Stimulated activated CD4-positive, alpha-beta T cell treated with anti-CD3 and anti-CD28 coated beads, Interleukin-1b, Interleukin-23, amount 100 ng/mL, for 24 hours (primary cell): Measurements from ENCODE around the gene CFAP20DC.
"Not testable (repeated sequence)": the region's sequence is repeated elsewhere in the genome, so short reads cannot be mapped to it uniquely, and the experiment has no call there.

Experiments used
- DNase-seq, 4 experiments: peaks; one replicate each; pipeline ENCODE4 v3.0.0-alpha.2; 2020; ENCODE audit warnings: low read depth in 4 of 4, low spot score in 1 of 4

CFAP20DC gene

DNA sequence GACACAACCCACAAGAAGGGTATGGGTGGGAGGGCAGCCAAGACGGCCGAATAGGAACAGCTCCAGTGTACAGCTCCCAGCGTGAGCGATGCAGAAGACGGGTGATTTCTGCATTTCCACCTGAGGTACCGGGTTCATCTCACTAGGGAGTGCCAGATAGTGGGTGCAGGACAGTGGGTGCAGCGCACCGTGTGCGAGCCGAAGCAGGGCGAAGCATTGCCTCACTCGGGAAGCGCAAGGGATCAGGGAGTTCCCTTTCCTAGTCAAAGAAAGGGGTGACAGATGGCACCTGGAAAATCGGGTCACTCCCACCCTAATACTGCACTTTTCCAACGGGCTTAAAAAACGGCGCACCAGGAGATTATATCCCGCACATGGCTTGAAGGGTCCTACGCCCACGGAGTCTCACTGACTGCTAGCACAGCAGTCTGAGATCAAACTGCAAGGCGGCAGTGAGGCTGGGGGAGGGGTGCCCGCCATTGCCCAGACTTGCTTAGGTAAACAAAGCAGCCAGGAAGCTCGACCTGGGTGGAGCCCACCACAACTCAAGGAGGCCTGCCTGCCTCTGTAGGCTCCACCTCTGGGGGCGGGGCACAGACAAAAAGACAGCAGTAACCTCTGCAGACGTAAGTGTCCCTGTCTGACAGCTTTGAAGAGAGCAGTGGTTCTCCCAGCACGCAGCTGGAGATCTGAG is 243.1 kb downstream of the CFAP20DC start:
- not testable (repeated sequence) for DNase-seq

DNA sequence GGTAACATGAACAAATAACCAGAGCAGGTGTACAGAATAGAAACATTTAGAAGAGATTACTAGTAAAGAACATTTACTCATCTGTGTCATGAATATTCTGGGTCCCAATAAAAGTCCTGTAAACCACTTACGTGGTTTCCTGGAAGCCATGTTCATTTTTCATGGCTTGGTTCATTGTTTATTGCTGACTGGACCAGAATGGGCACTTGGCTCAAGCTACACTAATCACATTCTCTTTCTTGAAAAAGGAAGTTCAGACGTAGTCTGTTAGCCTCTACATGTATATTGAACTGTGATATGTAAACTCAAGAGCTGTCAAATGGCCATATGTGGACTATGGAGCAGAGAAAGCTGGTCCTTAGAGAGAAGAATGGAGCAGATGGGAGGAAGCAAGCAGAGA is 244.9 kb downstream of the CFAP20DC start:
- DNase-seq: no peak

DNA sequence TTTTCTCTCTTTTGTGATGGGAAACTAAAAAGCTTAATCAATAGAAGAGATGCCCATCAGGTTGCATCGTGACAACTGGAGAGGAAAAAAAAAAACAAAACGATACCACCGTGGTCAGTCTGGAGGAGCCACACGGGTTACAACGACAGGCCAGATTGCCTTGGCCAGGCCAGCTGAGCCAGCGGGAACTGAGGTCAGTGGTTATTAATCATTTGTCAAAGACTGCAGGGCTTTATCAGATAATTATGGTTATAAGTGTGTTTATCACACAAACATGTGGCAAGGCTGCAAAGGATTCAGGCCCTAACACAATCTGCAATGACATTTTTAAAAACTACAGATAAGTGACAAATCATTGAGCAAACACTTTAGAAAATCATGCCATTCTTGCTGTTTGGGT is 248.3 kb downstream of the CFAP20DC start:
- no peak for DNase-seq

DNA sequence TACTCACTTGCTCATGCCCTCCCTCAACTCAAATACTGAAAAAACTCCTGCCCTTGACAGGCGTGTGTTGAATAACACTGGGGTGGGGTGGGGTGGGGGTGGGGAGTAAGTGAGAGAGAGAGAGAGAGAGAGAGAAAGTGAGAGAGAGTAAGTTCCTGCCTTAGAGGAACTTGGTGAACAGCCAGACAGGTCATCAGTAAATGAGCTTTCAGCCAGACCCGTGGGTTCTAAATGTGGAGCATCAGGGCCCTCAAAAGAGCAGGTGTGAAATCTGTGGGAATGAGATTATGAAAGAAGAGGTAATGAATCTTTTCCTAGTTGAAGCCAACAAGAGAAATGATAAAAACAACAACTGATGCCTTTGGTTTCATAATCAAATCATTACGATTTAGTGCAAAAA is 248.9 kb downstream of the CFAP20DC start:
- DNase-seq: no peak

DNA sequence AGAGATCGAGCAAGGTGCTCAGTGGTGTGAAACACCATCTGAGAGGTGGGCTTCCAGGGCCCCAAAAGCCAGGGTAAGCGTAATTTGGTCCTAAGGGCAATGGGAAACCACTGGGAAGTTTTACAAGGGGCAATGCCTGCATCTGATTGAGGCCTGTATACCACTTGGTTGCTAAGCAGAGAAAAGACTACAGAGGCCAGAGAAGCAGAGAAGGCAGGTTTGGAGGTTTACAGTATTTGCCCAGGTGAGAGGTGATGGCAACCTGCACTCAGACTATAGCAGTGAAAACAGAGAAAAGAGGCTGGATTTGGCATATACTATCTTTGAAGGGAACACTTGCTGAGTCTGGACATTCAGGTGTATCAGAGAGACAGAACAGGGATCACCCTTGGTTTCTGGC is 249.8 kb downstream of the CFAP20DC start:
- no peak for DNase-seq

DNA sequence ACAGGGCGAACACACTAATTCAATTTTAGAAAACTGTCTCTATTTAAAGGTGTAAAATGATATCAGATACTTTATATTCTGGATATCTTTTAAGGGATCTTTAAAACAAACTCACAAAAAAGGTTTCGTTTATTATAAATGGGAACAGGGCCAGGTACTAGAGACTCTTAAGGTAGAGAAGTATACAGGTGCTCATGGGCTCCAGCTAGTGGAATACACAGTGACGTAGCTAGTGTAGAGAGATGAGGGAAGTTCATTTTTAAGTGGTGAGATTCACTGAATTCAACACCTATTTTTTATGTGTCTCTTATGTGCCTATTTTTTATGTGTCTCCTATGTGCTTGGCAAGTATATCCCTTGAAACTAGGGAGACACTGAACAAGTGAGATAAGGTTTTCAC is 250.6 kb downstream of the CFAP20DC start:
- no peak for DNase-seq

DNA sequence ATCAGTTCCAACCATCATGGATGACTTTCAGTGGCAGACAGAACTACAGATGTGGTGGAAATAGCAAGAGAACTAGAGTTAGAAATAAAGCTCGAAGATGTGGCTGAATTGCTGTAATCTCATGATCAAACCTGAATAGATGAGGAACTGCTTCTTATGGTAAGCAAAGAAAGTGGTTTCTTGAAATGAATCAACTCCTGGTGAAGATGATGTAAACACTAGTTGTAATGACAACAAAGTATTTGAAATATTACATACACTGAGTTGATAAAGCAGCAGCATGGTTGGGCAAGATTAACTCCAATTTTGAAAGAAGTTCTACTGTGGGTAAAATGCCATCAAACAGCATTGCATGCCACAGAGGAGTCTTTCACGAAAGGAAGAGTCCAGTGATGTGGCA is 251.5 kb downstream of the CFAP20DC start:
- DNase-seq: no peak

DNA sequence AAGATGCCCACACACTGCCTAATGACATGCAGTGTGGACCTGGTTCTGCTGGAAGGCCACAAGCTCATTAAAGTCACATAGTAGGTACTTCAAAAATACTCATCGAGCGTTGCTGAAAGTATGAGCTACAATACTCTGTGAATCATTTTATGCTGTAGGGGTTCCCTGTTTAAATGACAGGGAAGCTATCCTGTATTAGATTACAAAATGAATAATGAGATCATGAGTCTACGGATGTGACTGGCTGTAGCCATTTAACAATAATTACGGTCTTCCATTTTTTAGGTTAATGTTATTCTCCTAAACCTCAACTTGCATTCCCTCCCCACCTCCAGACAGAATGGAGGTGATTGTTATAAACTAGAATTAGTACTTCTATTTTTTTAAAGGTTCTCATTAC is 255.1 kb downstream of the CFAP20DC start:
- no peak for DNase-seq

DNA sequence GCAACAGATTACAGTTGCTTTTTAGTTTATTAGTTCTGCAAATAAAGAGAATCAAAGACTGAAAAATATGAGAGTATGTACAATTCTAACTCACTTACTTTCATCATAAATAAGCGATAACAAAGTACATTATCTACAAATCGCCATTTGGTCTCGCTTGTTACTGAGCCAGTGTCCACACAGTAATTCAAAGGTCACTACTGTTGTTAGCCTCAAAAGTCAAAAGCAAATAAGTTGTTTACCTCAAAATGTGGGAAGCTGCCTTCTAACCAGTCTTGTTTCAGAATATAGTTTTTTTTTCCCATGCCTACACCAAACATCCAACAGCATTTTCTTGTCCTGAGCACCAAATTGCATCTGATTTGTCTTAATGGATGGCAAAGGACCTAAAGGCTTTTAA is 255.9 kb downstream of the CFAP20DC start:
- DNase-seq: no peak

DNA sequence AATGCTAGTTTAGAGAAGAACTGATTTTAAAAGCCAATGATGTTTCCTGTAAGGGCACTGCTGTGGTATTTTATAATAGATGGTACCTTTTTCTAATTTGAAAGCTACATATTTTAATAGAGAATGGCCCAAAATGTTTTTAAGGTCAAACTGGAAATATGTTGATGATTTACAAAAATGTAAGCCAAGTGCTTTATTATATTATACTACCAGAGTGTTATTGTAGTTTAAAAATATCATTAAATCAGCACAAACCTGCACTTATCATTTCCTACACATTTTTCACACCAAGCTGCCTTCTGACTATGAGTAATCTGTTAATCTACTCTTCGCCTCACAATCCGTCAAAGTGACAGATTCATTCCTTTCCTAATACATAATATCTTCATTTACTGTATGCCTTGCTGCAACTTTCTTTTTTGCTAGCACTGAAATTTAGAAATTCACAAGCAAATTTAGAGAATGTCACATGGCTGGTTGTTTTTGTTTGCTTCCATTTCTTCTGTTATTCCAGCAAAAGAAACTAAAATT is 256.8 kb downstream of the CFAP20DC start:
- DNase-seq: no peak

DNA sequence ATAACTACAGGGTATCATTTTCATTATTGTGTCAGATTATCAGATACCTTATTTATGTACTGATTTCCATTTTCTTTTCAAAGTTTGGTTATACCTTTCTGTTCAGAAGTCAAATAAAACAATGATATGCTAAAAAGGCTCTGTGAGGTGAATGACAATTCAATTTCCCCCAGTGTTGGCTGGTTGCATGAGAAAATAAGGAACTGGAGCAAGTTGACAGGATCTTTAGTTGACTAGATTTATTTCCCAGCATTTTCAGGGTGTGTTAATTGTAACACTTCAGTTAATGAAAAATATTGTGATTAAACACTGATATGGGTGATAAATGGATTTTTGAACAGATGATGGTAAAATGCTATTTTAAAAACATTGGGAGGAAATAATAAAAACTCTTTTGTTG is 260.4 kb downstream of the CFAP20DC start:
- DNase-seq: no peak

DNA sequence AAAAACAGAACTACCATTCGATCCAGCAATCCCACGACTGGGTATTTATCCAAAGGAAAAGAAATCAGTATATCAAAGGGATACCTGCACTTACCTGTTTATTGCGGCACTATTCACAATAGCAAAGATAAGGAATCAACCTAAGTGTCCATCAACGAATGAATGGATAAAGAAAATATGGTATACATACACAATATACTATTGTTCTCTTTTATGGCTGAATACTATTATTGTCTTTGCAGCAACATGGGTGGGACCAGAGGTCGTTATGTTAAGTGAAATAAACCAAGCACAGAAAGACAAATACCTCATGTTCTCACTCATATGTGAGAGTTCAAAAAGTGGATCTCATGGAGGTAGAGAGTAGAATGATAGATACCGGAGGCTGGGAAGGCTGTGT is 264.9 kb downstream of the CFAP20DC start:
- DNase-seq: no peak

DNA sequence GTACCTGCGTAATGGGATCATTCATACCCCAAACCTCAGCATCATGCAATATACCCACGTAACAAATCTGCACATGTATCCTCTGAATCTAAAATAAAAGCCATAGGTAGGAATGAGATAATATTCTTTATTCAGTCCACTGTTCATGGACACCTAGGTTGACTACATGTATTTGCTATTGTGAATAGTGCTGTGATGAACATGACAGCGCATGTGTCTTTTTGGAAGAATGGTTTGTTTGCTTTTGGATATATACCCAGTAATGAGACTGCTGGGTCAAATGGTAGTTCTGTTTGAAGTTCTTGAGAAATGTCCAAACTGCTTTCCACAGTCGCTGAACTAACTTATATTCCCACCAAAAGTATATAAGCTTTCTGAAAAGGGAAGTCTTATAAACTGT is 265.4 kb downstream of the CFAP20DC start:
- DNase-seq: no peak

DNA sequence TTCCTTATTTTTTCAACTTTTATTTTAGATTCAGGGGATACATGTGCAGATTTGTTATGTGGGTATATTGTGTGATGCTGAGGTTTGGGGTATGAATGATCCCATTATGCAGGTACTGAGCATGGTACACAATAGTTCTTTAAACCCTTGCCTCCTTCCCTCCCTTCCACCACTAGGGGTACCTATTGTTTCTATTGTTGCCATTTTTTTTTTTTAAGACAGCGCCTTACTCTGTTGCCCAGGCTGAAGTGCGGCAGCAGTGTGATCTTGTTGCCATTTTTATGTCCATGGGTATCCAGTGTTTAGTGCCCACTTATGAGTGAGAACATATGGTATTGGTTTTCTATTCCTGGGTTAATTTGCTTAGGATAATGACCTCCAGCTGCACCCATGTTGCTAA is 266.0 kb downstream of the CFAP20DC start:
- no peak for DNase-seq

DNA sequence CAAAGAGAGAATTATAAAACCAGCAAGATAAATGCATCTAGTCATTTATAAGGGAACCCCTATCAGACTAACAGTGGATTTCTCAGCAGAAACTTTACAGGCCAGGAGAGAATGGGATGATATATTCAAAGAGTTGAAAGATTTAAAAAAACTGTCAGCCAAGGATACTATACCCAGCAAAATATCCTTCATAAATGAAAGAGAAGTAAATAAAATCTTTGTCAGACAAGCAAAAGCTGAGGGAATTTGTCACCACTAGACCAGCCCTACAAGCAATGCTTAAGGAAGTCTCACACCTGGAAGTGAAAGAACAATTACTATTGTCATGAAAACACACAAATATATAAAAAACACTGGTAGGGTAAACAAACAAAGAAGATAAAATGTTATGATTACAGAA is 269.9 kb downstream of the CFAP20DC start:
- no peak for DNase-seq

DNA sequence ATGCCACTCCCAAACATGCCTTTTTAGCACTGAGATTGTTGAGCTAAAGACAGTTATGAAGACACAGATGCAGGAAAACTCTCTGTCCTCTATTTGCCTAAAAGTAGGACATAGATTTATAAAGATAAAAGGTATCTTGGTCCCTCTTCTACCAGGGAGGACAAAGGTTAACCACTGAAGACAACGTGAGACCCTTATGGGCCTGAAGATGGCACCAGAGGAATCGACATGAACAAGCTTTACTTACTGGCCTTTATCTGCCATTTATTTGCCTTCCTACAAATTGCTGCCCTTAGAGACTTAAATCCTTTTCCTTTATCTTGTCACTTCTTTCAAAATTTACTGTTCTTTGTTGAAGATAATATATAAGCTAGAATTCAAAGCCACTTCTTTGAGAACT is 273.6 kb downstream of the CFAP20DC start:
- DNase-seq: no peak

DNA sequence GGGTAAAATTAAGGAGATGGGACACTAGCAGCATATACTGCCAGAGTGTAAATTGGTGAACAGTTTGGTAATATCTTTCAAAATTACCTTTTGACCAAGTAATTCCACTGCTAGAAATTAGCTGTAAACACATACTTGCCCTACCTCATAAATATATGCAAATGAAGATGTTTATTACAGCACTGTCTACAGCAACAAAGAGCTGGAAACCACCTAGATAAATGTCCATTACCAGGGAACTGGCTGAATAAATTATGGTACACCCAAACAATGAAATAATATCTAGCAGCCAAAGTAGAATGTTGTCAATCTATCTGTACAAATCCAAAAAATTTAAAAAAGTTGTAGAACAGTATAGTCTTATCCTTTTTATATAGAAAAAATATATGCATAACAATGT is 277.4 kb downstream of the CFAP20DC start:
- DNase-seq: no peak

DNA sequence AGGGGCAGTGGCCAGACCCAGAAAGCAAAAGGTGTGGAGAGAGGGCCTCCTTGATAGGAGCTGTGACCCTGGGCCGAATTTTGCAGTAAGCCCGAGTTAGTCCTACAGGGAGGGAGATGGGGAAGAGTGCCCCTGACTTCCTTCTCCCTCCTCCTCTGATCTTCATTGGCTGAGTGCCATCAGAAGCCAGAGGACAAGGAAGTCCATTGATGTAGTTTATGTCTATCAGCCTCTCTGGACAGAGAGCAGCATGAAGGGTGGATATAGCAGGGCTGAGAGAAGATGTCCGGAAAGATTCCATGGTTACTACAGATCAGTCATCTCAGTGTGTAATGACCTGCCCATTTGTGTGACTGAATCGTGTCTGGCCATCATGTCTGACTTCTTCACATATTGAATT is 280.8 kb downstream of the CFAP20DC start:
- no peak for DNase-seq

DNA sequence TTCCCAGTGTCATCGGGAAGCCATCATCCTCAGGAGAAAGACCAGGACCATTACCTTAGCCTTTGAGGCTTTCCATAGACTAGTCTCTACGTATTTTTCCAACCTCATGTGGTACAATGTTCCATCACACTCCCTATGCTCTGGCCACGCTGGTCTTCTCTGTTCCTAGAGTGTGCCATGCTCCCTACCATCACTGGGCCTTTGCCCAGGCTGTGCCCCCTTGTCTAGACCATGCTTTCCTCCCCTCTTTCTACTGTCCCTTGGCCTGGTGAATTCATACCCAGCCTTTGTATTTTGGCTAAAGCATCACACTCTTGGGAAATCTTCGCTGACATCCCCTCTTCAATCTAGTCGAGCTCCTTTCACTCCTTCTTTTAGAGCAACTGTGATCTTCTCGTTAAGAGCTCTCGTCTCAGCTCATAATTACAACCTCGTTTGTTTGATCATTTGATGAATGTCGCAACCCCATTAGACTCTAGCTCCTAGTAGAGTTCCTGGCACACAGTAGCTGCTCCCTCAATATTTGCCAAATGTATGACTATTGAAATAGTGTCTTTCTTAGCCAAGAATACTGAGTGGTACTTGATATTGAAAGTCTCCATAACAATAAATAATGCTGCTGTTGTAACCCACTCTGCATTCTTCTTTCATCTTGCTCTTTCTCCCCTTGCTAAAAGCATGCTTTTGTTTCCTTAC is 283.1 kb downstream of the CFAP20DC start:
- DNase-seq: no peak

DNA sequence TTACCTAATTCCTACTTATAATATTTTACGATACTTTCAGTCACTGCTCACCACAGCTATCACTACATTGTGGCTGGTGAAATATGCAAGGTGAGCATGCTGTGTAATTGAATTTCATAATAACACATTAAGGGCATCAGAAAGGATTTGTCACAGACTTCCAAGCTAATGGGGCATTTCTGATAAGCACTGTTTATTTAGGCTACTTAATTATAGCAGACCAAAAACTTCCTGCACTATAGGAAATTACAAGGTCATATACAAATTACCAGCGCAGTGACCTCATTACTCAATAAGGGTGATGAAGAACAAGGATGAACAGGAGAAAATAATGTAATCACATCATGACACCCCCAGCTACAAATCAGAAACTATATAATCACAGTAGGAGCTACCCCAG is 294.7 kb downstream of the CFAP20DC start:
- DNase-seq: no peak

DNA sequence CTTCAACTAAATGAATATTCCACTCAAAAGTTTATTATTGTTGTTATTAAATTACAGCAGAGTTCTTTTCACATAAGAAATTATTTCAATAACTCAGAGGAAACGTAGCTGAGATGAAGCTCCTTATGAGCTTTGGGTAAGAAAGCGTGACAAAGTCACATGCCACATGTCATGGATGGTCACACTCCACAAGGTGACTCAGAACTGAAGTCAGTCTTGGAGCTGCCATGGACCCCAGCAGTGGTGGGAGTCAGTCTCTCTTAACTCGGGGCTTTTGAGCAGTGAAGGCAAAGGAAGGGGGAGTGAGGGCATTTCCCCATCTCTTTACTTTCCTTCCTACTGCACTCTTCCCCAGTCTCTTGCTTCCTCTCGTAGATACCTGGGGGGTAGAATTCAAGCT is 295.8 kb downstream of the CFAP20DC start:
- DNase-seq: no peak

DNA sequence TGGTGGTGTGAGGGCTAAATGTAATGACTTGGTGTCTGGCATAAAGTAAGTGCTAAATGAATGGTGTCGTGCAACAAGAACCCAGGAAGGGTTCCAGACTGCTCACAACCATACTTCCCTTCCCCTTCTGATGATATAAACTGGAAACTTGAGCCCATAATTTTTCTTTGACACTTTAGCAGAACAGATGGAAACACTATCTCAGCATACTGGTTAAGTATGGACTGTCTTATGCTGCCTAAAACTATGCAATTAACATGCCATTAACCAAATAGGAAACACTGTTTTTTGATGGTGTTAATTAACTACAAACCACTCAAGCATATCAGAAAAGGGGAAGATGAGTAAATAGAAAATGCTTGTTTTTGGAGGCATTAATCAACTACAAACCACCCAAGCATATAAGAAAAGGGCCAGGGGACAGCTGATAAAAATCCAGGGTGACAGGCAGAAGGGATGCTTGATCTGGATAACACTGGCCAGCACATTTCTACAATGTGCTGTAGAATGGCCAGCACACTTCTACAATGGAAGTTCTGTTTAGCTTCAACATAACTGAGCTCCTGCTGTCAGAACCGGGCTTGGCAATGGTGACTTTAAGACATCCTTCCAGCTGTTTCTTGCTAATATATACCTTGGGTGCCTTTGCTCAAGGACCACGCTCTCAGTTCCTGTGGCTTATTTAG is 297.8 kb downstream of the CFAP20DC start:
- DNase-seq: no peak
